ENCODE measurements around the gene NACC2.
"Not testable (repeated sequence)": the region's sequence is repeated elsewhere in the genome, so short reads cannot be mapped to it uniquely, and the experiment has no call there.

Gene NACC2

DNA sequence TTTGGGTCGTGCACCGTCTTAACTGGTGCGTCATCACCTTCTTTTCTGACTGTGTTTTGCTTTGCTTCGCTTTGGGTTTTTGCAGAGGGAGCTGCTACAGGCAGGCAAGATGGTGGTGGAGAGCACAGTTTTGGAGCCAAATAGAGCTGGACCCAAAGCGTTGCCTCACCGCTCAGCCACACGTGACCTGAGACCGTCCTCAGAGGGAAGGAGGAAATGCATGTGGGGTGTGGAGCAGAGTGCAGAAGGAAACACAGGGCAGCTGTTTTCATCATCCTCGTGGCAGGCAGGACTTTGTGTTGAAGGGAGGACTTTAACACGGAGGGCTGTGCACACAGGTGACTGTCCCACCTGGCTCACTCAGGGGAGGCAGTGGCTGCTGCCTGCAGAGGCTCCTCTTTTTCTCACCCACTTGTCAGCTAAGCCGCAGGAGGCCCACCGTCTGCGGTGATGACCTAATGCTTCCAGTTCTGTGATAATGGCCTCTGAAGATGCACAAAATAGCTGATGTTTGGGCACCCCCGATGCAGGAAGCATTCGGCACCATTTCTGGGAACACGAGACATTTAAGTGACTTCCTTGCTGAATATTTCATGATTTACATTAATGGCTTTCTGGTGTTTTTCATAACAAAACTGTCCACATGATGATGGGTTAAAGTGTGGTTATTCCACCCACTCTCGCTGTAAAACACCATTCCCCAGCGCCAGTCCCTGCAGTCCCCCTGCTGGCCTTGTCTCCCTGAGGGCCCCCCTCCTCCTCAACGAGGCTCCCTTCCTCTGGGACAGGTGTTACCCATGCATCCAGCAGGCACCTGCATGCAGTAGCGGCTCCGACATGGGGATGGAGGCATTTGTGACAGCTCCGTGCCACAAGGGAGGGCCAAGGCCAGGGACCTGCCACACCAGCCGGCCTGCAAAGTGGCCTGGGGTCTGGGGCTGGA is 121.5 kb downstream of the NACC2 start:
- DNase-seq, result no peak

DNA sequence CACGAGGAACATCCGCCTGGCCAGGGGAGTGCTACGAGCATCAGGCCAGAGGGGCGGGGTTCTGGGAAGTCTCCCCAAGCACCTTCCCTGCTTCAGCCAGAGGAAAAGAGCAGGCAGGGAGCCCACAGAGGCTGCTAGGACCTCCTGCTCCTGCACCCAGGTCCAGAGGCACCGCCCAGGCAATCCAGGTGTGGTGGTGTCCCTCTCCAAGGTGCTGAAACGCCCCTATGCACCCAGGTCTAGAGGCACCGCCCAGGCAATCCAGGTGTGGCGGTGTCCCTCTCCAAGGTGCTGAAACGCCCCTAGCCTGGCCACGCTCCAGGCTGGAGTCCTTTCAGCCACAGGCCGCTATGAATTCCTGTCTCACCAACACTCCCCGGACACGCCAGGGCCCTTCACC is 123.2 kb downstream of the NACC2 start:
- DNase-seq, result peak; percentile 47

DNA sequence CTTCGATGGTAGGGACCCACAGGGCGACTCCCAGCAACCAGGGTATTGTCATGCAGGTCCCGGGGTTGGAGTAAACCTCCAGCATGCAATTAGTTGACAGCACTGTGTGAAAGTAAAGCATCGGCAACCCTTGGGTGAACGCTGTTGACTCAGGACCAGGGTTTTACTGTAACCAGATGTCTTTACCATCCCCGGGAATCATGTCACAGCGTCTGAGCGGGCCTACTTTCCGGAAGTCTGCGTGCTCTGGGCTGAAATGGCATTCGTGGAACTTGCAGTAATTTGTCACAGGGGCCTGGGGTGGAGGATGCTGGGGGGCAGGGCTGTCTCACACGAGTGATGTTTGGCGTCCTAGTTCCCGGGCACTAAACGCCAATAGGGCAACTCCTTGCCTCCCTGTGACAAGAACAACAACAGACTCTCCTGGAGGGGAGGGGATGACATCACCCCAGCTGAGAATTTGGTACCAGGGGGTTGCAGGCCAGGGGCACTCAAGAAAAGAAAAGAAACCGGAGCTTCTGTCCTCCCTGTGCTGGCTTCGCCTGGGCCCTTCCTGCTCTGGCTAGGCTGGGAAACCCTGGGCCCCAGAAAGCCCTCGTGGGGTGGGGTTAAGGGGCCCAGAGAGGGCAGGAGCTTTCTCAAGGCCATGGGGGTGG is 123.8 kb downstream of the NACC2 start:
- no peak for DNase-seq

DNA sequence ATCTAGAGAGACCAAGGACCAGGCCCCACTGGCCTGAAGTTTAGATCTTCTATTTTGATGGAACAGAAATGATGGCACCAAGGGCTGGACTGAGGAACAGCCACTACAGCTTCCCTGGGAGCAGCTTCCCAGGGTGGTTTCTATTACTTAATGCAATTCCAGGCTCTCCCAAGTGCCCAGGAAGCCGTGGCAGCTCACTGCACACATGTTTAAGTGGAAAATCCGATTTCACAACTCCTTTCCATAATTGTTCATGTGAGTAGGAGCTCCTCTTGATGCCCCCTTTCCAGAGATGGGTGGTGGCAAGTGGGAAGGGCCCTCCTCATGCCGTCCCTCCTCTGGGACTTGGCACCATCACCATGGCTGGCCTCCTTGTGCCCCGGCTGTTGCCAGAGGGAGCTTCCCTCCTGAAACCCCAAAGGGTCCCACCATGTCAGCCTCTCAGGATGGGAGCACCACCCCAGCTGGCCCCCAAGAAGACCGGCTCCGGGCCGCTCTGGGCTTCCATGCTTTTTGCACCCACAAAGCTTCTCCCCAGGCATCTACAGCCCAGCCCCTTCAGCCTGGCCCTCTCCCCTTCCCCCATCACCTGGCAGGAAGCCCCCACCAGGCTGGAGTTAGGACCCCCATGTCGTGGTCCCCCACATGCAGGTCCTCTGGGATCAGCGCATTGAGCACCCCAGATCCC is 124.8 kb downstream of the NACC2 start:
- DNase-seq, result no peak

DNA sequence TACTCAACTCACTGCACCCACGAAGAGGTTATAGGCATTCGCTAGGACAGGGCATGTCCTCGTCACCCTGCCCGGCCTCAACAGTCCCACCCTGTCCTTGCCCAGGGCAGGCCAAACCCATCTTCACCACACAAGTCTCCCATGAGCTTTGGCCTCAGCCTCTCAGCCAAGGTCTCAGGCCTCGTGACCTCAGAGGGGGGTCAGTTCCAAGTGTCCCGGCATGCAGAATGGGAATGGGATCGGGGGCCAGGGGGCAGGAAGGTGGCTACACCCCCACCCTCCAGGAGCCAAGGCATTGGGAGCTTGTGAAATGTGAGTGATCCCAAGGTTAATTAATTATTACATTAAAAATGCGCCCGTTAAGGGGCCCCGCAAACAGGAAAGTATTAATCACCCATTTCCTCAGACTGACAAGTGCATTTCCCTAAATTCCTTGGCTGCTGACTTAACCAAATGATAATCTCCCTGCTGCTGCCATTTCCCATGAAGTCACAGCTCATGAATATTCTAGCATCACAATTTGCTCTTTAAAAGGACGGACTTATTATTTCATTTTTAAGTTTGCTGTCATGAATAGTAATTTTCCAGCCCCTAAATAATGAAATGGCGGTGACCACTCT is 125.9 kb downstream of the NACC2 start:
- DNase-seq, result no peak

DNA sequence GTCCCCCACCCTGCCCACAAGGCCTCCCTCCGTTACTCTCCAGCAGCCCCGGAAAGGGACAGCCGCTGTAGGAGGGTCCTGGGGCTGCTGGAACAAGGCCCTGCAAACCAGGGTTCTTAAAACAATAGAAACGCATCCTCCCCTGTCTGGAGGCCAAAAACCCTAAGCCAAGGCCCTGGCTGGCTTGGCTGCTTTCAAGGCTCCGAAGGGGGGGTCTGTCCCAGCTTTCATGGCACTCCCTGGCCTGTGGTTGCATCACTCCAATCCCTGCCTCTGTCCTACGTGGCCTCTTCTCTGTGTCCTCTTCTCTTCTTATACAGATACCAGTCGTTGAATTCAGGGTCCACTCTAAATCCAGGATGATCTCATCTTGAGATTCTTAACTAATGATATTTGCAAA is 126.5 kb downstream of the NACC2 start:
- no peak for DNase-seq

DNA sequence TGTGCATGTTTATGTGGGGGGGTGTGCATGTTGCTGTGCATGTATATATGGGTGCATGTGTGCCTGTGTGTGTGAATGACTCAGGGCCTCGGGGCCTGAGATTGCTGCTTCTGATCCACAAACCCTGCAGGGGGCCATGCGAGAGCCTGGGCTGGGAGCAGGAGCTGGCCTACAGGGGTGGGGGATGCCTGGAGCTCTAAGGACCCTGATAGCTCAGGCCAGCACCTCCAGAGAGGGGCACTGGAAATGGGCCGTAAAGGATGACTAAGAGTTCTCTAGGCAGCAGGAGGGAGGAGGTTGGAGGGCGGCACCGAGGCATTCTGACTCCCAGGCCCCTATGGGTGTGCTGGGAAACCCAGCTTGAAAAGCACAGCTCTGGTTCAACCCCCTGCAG is 127.0 kb downstream of the NACC2 start:
- no peak for DNase-seq

DNA sequence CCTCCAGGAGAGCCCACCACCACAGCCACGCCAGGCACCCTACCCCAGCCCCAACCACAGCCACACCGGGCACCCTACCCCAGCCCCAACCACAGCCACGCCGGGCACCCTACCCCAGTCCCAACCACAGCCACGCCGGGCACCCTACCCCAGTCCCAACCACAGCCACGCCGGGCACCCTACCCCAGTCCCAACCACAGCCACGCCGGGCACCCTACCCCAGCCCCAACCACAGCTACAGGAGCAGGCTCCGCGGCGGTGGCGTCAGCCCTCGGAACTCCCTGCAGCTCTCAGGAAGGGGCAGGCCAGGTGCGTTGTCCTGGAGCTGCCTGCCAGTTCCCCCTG is 128.2 kb downstream of the NACC2 start:
- DNase-seq, result not testable (repeated sequence)

DNA sequence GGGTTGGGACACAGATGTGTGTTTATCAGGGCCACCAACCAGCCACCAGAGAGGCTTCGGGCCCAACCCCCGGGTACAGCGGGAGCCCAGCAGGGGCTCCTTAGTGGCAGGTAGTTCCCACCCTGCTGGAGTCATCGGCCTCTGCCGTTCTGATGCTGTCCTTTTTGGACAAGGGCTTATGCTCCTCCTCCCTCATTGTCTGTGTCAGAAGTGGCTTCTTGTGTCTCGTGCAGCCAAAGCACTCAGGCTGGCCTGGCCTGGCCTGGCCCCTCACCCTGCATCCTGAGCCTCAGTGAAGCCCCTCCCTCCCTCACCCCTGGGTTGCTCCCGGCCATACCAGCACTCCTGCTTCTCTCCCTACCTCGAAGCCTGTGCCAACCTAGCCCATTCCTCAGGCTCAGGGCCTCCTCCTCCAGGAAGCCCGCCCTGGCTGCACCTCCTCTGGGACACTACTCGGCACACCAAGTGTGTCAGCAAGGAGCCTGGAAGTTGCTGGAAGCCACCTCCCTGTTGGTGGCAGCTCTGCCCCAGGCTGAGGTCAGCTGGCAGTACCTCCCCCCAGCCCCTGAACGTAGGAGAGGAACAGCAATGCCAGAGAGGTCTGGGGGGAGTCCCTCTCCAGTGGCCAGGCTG is 129.8 kb downstream of the NACC2 start:
- no peak for DNase-seq

DNA sequence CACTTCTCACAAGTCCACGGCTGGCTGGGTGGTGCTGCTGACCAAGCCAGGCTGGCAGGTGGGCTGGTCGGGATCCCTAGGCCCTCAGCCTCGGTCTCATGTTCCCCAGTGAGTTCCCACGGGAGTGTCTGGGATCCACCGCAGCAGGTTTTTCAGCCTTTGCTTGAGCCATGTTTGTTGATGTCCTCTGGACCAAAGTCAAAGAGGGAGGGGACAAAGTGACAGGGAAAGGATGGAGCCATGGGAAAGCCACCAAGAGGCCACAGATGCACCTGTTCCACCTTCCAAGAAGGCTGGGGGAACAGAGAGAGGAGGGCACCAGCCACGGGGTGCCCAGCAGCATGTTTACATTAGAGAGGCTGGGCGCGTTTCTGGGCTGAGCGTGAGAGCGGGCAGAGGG is 131.2 kb downstream of the NACC2 start:
- DNase-seq, result no peak

DNA sequence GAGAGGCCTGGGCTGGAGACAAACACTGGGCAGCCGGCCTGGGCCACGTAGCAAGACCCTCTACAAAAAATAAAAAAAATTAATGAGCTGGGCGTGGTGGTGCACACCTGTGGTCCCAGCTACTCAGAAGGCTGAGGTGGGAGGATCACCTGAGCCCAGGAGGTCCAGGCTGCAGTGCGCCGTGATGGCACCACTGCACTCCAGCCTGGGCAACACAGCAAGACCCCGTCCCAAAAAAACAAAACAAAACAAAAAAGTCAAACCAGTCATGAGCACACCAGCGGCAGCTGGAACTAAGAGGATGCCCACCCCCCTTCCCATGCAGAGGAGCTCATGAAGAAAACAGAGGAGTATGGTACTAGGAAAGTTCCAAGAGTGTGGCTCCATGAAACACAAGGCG is 131.8 kb downstream of the NACC2 start:
- no peak for DNase-seq

DNA sequence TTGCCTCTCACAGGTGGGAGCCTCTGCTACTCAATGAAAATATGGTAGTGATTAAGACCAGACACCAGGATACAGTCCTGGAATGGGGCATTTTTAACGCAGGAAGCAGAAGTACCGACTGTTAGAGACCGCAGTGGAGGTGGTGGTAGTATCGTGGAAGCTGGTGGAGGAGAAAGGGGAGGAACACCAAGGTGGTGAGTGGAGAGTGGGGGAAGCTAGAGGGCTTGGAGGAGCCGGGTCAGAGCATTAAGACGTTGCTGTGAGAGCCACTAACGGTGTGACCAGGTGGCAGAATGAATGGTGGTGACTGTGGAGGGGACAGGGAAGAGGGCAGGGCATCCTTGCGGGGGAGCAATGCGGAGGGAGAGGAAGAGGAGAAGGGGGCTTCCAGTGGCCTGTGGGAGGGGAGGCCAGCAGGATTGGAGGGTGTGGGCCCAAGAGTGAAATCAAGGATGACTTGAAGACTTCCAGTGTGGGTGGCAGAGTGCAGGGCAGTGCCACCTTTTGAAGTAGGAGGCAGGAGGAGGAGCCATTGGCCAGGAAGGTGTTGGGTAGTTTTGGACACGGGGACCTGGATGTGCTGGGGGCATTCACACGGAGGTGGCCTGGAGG is 132.3 kb downstream of the NACC2 start:
- no peak for DNase-seq

DNA sequence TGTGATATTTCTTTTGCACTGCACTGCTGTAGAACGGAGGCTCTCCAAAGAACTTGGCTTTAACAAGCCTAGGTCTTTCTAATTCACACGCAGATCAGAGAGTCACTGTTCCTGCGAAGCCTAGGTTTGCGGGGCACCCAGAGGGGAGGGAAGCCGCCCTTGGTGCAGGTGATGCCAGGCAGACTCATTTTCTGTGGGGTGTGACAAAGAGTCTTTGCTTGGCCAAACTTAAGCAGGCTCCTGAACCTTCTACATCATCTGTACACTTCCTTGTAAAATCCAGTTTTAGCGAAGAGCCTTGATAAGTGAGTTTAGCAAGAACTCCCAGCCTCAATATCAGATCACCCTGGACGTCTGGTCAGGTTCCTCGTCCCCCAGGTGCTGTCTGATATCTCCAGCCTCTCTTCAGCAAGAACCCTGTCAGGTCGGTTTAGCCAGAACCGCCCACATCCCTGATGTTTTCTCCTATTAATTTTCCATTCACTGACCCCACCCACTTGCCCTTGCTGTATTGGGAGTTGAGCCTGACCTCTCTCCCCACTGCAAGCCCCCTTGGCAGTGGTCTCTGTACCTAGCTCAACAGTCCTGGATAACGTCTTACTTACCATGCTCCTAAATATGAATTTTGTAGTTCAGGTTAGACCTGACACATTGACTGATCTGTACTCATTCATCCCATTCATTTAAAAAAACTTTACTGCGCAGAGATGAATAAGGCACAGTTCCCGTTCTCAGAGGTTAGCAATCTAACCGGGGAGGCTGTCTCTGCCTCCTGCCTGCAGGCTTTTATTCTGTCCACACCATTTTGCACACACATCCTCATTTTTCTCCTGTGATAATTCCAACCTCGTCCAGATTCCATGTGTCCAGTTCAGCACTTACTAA is 133.0 kb downstream of the NACC2 start:
- no peak for DNase-seq

DNA sequence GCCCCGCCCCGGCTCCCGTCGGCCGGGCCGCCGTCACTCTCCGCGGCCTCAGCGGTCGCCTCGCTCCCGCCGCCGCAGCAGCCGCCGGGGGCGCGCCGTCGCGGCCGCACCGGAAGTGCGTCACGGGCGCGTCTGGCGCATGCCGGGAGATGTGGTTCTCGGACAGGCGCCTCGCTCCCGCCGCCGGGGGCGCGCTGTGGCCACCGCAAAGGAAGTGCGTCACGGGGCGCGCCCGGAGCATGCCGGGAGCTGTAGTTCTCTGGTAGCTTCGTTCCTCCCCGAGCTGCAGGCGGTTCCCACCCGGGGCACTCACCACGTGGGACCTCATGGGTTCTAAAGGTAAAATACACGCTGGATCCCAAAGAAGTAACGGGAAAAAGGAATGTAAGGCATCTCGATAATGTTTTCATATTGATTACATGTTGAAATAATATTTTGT is 133.8 kb downstream of the NACC2 start, which contains the start of gene UBAC1:
Gene UBAC1, minus strand, starts transcription at position 97 of the 439 bp plus-strand sequence. CDS start 211 bp downstream, outside the sequence.
- peak; percentile 88 for DNase-seq

DNA sequence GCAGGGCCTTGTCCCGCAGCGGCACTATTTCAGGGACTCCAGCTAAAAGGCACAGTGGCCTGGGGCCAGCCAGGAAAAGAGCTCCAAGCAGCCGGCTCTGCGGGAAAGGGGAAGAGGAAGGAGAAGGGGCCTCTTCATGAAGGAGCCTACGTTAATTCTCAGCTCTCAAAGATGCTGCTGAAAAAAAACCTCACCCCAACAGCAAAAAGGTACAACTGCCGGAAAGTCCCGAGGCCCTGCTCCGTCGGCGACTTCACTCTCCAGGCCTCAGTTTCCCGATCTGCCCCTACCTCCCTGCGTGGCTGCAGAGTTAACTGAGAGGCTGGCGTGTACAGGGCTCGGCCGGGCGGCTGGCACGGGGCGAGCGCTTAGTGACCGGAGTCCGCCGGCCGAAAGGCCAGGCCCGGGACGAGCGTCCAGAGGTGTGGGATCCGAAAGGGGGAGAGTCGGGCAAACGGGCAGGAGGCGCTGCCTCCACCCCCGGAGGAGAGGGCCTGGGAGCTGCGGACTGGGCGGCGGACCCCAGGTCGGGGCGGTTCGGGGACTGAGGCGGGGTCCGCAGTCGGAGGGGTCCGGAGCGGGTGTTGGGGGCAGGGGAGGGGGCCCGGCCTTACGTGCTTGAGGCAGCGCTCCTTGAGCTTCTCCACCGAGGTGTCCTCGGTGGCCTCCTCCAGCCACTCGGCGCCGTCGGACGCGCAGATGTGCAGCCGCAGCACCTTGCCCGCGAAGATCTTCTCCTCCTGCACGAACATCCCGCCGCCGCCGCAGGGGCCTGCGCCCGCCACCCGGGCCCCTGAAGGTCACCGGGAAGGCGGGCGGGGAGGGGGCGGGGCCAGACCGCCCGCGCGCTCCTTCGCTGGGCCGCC is 134.4 kb downstream of the NACC2 start:
- no peak for DNase-seq

DNA sequence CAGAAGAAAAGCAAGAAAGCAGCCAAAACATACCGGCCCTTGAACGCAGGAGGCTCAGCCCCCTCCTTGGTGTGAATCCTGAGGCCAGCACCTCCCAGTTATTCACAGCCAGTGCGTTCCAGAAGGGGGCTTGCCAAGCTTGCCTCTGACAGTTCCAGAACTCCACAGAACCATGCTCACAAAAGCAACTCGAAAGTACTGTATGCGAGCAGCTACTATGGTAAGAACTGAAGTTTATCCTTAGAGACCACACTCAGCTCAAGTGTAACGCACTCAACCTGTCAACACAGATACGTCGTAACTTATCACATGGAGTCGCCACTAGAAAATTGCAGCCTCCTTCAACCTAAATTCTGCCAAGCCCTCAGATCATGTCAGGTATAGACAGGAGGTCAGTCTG is 135.3 kb downstream of the NACC2 start:
- no peak for DNase-seq

DNA sequence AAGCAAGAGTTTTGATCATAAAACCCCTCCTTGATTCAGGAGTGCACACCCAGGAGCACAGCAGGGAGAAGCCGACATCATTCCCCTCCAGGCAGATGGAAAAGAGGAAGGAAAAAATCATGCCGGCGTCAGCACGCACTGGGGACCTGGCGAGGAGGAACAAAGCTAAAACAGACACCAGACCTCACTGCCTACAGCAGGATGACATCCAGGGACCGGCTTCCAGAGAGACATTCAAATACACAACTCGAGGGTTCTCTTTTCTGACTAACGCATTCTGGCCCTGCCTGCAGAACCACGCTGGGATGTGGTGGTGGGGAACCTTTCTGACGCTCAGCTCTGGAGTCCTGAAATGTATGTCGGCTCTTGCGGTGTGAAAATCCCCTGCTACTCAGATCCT is 136.6 kb downstream of the NACC2 start:
- no peak for DNase-seq

DNA sequence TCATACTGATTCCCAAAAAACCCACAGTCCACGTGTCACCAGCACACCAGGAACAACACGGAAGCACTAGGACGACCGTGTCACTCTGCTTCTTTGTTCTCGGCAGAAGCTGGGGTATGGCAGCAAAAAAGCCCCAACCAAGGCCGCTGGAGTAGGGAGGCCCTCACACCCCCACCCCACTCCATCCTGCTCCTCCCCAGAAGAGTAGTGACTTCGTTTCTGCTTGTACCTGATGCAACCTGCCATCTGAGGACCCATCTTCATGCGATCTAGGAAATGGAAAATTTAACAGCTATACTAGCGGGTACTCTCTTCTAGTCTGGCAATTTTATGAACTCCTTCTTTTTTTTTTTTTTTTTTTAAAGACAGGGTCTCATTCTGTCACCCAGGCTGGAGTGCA is 137.7 kb downstream of the NACC2 start:
- DNase-seq, result no peak

DNA sequence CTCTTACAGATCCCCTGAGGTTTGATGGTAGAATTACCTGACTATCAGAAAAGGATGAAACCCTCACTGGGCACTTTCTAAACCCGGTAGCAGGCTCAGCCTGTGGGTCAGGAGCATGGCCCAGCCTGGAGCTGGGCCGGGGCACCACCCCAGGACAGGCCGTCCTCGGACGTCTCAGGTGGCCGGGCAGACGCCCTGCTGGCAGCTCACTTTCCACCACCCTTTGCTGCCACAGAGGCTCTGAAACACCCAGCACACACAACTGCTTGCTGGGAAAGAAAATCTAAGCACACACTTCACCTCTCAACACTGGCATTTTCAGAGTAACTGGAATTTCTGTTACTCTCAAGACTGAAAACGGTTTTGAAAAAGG is 138.3 kb downstream of the NACC2 start:
- DNase-seq, result no peak
